Measurements from ENCODE around the gene TMA7. TPM values are rescaled to one million over a fixed set of nuclear protein-coding genes. Genes with fewer than 3 reads are reported as not detected.

The TMA7 gene
- total RNA-seq, 1 donor from 2014 or later = 309 TPM

DNA sequence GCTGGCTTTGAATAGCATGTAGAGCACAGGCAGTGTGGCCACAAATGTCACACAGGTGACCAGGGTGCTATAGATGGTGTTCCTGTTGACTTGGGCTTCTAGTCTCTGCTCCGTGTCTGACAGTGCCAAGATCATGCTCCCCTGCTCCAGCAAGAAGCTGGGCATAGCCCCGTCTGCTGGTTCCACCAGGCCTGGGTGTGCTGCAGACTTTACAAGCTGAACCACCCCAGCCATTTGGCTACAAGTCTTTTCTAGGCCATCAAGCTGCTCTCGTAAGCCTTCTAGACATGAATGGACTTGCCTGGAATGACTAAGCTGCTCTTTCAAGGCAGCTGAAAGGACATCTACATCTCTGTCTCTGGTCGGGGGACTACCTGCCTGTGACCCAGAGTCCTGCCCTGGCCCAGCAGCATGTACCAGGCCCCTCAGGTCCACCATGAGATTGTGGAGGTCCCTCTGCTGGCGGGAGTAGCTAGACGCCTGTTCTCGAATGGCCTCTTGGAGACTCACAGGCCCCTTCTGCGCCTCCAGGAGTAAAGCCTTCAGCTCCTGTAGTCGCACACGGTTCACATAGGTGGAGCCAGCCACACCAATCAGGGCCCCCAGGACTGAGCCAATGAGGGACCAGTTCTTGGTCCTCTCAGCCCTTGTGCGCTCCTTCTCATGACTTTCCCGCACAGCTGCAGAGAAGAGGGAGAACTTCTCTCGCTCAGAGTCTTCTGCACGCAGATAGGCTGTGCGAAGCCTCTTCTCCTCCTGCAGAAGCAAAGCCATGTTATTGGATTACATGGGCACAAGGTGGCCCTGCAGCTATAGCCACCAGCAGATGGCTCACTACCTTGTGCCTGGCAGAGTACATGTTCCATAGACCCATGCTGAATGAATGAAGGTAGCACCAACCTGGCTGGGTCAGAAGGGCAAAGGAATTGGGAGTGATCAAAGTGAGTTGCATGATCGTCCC lies 7.4 kb upstream of the TMA7 start:
- H3K27ac Mint-ChIP-seq (ENCODE audit: unreplicated experiment) = no peak overlapping the region
- no peaks in the 10 kb centered on the region for H3K9me3 Mint-ChIP-seq

DNA sequence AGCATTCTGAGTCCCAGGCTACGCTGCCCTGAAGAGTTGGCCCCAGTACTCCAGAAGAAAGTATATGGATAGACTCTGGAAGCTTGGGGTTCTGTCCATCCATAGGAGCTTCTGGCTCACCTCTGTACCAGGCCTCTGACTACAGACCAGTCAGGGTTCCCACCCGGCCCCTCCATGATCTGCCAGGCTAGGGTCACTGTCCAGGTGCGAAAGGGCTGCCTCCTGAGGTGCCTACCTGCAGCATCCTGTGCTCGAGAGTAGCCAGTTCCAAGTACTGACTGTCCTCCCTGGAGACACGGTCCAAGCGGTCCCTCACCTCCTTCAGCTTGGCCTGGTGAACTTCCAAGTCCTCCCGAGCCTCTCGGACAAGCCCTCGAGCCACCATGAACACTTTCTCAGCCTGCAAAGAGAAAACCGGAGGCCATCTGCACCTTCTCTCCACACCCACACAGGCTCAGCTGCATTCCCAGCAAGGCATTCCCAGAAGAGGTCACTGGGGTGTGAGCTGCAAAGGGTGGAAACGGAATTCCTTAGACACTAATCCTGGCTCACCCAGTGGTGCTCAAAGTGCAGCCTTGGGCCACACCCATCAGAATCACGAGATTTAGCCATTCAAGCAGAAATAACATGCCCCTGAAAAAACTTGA lies 6.5 kb upstream of the TMA7 start:
- no peak for DNase-seq (ENCODE audit: low read depth, low spot score)
- H3K27ac Mint-ChIP-seq (ENCODE audit: unreplicated experiment) = no peak overlapping the region
- H3K4me3 Mint-ChIP-seq = peak overlapping the region; percentile 87
- H3K27me3 Mint-ChIP-seq (ENCODE audit: low read depth) = no peaks in the 10 kb centered on the region
- no peaks in the 10 kb centered on the region for H3K9me3 Mint-ChIP-seq
- peaks cover 26% of the 10 kb centered on the region for H3K4me1 Mint-ChIP-seq
- TF ChIP-seq, protein P1, sequence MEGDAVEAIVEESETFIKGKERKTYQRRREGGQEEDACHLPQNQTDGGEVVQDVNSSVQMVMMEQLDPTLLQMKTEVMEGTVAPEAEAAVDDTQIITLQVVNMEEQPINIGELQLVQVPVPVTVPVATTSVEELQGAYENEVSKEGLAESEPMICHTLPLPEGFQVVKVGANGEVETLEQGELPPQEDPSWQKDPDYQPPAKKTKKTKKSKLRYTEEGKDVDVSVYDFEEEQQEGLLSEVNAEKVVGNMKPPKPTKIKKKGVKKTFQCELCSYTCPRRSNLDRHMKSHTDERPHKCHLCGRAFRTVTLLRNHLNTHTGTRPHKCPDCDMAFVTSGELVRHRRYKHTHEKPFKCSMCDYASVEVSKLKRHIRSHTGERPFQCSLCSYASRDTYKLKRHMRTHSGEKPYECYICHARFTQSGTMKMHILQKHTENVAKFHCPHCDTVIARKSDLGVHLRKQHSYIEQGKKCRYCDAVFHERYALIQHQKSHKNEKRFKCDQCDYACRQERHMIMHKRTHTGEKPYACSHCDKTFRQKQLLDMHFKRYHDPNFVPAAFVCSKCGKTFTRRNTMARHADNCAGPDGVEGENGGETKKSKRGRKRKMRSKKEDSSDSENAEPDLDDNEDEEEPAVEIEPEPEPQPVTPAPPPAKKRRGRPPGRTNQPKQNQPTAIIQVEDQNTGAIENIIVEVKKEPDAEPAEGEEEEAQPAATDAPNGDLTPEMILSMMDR (conservative IDR thresholded peaks at IDR 0.05) = no peak
- peaks cover 4% of the 10 kb centered on the region for H3K36me3 Mint-ChIP-seq (ENCODE audit: low read depth)

More for the DNA sequence above, 7.4 kb upstream of the TMA7 start:
- TF ChIP-seq, protein P1 (conservative IDR thresholded peaks at IDR 0.05) = peak; percentile 16
- no peak for DNase-seq (ENCODE audit: low read depth, low spot score)
- peaks cover 4% of the 10 kb centered on the region for H3K36me3 Mint-ChIP-seq (ENCODE audit: low read depth)
- H3K4me1 Mint-ChIP-seq = peaks cover 31% of the 10 kb centered on the region
- H3K4me3 Mint-ChIP-seq = peak overlapping the region; percentile 87
- H3K27me3 Mint-ChIP-seq (ENCODE audit: low read depth) = no peaks in the 10 kb centered on the region

DNA sequence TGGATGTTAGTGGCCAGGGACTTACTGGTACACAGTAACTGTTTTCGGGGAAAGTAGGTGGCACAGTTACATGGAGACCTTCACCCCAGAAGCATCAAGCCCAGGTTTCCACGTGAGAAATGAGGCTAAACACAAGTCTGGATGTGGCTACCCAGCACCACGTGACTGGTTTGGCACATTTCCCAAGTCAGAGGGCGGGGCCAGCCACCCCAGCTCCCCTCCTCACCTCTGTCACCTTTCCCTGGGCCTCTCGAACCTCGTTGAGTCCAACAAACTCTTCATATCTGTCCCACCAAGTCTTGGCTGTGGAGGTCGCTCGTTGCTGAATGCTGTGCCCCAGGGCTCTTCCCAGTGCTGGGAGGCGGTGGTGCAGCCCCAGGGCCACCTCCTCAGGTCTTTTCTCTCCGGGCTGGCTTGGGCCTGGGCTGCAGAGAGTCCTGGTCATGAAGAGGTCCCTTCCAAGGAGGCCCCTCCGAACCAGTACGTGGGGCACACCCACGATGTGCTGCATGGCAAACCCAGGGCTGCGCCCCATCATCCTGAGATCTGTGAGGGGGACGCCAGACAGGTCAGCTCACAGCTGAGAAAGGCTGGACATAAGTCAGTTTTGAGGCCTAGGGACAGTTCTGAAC lies 5.3 kb upstream of the TMA7 start:
- H3K4me1 Mint-ChIP-seq = peaks cover 33% of the 10 kb centered on the region
- no peak overlapping the region for H3K27ac Mint-ChIP-seq (ENCODE audit: unreplicated experiment)
- H3K27me3 Mint-ChIP-seq (ENCODE audit: low read depth) = no peaks in the 10 kb centered on the region
- H3K9me3 Mint-ChIP-seq = no peaks in the 10 kb centered on the region
- TF ChIP-seq, protein P1 (conservative IDR thresholded peaks at IDR 0.05) = no peak
- H3K4me3 Mint-ChIP-seq = peak overlapping the region; percentile 42
- no peak for DNase-seq (ENCODE audit: low read depth, low spot score)
- peaks cover 4% of the 10 kb centered on the region for H3K36me3 Mint-ChIP-seq (ENCODE audit: low read depth)

DNA sequence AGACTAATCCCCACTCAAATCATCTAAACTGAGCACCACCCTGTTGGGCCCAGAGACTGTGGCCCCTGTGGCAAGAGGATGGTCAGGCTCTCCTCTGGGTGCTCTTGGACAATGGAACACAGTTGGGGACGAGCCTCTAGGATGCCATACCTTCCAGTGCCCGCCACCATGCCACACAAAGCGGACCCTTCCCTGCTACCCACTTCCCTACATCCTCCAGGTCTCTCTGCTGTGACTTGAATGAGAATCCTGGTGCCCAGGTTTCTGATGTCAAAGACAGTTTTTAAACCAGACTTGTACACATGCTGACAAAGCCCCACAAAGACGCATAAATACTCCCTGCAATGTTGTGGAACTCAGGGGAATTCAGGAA lies 4.8 kb upstream of the TMA7 start:
- TF ChIP-seq, protein P1 (conservative IDR thresholded peaks at IDR 0.05) = no peak
- peak overlapping the region; percentile 42 for H3K4me3 Mint-ChIP-seq
- no peak for DNase-seq (ENCODE audit: low read depth, low spot score)
- peaks cover 38% of the 10 kb centered on the region for H3K4me1 Mint-ChIP-seq
- H3K36me3 Mint-ChIP-seq (ENCODE audit: low read depth) = peaks cover 4% of the 10 kb centered on the region
- no peak overlapping the region for H3K27ac Mint-ChIP-seq (ENCODE audit: unreplicated experiment)
- H3K9me3 Mint-ChIP-seq = no peaks in the 10 kb centered on the region
- no peaks in the 10 kb centered on the region for H3K27me3 Mint-ChIP-seq (ENCODE audit: low read depth)

DNA sequence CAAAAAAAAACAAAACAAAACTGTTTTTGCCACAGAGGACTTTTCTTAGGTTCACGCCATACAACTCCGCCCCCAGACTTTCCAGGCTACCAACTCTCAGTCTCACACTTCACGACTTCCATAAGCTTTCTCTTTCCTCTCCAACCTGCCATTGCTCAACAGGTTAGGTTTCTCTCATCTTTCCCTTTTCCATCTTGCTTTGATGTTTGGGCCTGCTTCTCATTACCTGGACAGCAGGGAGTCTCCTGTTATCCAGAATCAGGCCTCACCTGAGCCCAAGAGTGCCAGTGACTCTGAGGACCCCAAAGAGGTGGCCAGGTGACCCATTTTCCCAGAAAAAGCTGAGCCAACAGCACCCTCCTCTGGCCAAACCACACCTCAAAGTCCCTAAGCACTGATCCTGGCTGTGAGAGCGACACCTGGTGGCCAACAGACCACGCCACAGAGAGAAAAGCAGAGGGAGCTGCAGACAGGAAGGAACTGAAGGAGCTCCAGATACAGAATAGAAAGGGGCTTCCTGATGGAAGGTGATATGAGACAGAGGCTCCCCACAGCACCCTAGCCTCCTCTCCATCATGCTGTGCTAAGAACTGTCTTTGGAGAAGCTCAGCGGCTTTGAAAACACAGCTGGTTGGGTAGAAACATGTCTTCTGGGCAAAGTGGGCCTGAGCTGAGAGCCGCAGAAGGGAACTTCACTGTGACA lies 4.1 kb upstream of the TMA7 start:
- TF ChIP-seq, protein P1 (conservative IDR thresholded peaks at IDR 0.05) = peak; percentile 99
- DNase-seq (ENCODE audit: low read depth, low spot score) = peak; percentile 95
- peaks cover 36% of the 10 kb centered on the region for H3K4me1 Mint-ChIP-seq
- no peak overlapping the region for H3K4me3 Mint-ChIP-seq
- H3K9me3 Mint-ChIP-seq = no peaks in the 10 kb centered on the region
- no peaks in the 10 kb centered on the region for H3K27me3 Mint-ChIP-seq (ENCODE audit: low read depth)
- H3K27ac Mint-ChIP-seq (ENCODE audit: unreplicated experiment) = no peak overlapping the region
- peaks cover 4% of the 10 kb centered on the region for H3K36me3 Mint-ChIP-seq (ENCODE audit: low read depth)
